ENCODE data around the gene COLGALT1. TPM values are rescaled to one million over a fixed set of nuclear protein-coding genes. Genes with fewer than 3 reads are reported as not detected.
A peak's percentile ranks its signal among the peaks of the same experiment; 100 is the strongest.
"Not testable (repeated sequence)": the region's sequence is repeated elsewhere in the genome, so short reads cannot be mapped to it uniquely, and the experiment has no call there.

COLGALT1 gene
- 25.0 and 25.5 TPM in 2 replicates for total RNA-seq (2014; rRNA removed; shearing (Covaris generic); ENCODE audit: low replicate concordance)

GRCh38 chr19:17555480-17555928 is at the start of gene COLGALT1:
TSS of gene COLGALT1 (plus strand) at chr19:17555649. CDS start at chr19:17555714, 65 bp downstream.
- Histone ChIP-seq H3K27ac (ENCODE audit: low read length) (peak within 1 kb of the TSS; percentile 32; the same call in 1 of the 2 replicates), H3K9me3 (ENCODE audit: low read length) (no peaks in the 10 kb centered on the region), H3K4me3 (ENCODE audit: low read length) (peak within 1 kb of the TSS; percentile 89), H3K4me1 (ENCODE audit: low read length) (peaks cover 13% of the 10 kb centered on the region), H3K36me3 (ENCODE audit: insufficient read depth, low read length) (no peaks in the 10 kb centered on the region), H3K79me2 (ENCODE audit: low read length) (peaks cover 20% of the 10 kb centered on the region), H3K9me2 (replicated peaks; ENCODE audit: insufficient read depth, low read length) (no peaks in the 10 kb centered on the region), H4K20me1 (ENCODE audit: insufficient read depth, low read depth, low read length) (no peaks in the 10 kb centered on the region), H3K27me3 (ENCODE audit: low read length) (no peaks in the 10 kb centered on the region), H2AFZ (ENCODE audit: low read length) (peak within 1 kb of the TSS; percentile 99), H3K9ac (ENCODE audit: low read length) (peak within 1 kb of the TSS; percentile 86), H3K4me2 (ENCODE audit: low read depth, low read length, poor library complexity, severe bottlenecking) (peak within 1 kb of the TSS; percentile 71)
- DNase-seq = peak; percentile 99

DNA sequence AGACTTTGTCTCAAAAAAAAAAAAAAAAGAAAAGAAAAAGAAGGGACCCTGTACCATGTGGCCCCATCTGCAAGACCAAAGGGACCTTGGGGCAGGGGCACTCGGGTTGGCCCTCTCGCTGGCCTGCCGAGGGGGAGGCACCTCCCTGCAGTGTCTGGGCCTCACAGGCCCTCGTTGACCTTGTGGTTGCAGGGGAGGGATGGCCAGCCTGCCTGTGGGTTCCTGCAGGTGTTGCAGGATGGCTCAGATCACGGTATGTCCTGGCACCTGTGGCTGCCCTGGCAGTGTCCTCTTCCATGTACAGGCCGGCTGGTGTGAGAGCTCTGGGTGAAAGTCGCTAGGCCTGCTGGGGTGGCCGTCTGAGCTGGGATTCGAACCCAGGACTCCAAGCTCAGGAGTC is 48.7 kb upstream of the COLGALT1 start:
- H3K79me2 ChIP-seq (ENCODE audit: low read length) = peaks cover 46% of the 10 kb centered on the region

DNA sequence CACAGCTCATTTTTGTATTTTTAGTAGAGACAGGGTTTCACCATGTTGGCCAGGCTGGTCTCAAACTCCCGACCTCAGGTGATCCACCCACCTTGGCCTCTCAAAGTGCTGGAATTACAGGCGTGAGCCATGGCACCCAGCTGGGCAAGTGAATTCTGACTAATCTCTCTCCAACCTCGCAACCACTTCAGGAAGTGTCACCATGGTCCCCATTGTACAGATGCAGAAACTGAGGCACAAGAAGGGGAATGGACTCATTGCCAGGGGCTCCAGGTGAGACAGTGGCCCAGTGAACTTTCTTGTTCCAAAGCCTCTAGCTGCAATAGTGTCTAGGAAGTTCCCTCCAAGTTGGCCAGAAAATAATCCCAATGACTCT is 46.9 kb upstream of the COLGALT1 start:
- H3K79me2 ChIP-seq (ENCODE audit: low read length) = peaks cover 60% of the 10 kb centered on the region
- H3K9ac ChIP-seq (ENCODE audit: low read length); H3K4me3 ChIP-seq (ENCODE audit: low read length); H3K36me3 ChIP-seq (ENCODE audit: insufficient read depth, low read length); H3K9me3 ChIP-seq (ENCODE audit: low read length); H4K20me1 ChIP-seq (ENCODE audit: insufficient read depth, low read depth, low read length); H2AFZ ChIP-seq (ENCODE audit: low read length); H3K27ac ChIP-seq (ENCODE audit: low read length); DNase-seq; H3K4me2 ChIP-seq (ENCODE audit: low read depth, low read length, poor library complexity, severe bottlenecking); H3K27me3 ChIP-seq (ENCODE audit: low read length); H3K9me2 ChIP-seq (replicated peaks; ENCODE audit: insufficient read depth, low read length): not testable (repeated sequence)
- H3K4me1 ChIP-seq (ENCODE audit: low read length) = peaks cover 18% of the 10 kb centered on the region

More for the DNA sequence above, 48.7 kb upstream of the COLGALT1 start:
- H3K4me1 ChIP-seq (ENCODE audit: low read length) = peaks cover 11% of the 10 kb centered on the region
- no peaks in the 10 kb centered on the region for H3K9me3 ChIP-seq (ENCODE audit: low read length)
- no peak overlapping the region for H3K4me3 ChIP-seq (ENCODE audit: low read length)
- no peaks in the 10 kb centered on the region for H4K20me1 ChIP-seq (ENCODE audit: insufficient read depth, low read depth, low read length)
- no peak for DNase-seq
- no peaks in the 10 kb centered on the region for H3K27me3 ChIP-seq (ENCODE audit: low read length)
- H2AFZ ChIP-seq (ENCODE audit: low read length) = no peak overlapping the region
- no peak overlapping the region for H3K27ac ChIP-seq (ENCODE audit: low read length)
- H3K4me2 ChIP-seq (ENCODE audit: low read depth, low read length, poor library complexity, severe bottlenecking) = no peak overlapping the region
- H3K9me2 ChIP-seq (replicated peaks; ENCODE audit: insufficient read depth, low read length) = no peaks in the 10 kb centered on the region
- no peaks in the 10 kb centered on the region for H3K36me3 ChIP-seq (ENCODE audit: insufficient read depth, low read length)
- no peak overlapping the region for H3K9ac ChIP-seq (ENCODE audit: low read length)

GRCh38 chr19:17510220-17510993 is 45.0 kb upstream of the COLGALT1 start:
- Histone ChIP-seq H3K27ac (ENCODE audit: low read length) (peak overlapping the region; percentile 84; the same call in 1 of the 2 replicates), H3K9ac (ENCODE audit: low read length) (peak overlapping the region; percentile 99), H3K79me2 (ENCODE audit: low read length) (peaks cover 68% of the 10 kb centered on the region), H3K9me2 (replicated peaks; ENCODE audit: insufficient read depth, low read length) (no peaks in the 10 kb centered on the region), H3K4me3 (ENCODE audit: low read length) (peak overlapping the region; percentile 78), H4K20me1 (ENCODE audit: insufficient read depth, low read depth, low read length) (no peaks in the 10 kb centered on the region), H3K27me3 (ENCODE audit: low read length) (no peaks in the 10 kb centered on the region), H3K4me2 (ENCODE audit: low read depth, low read length, poor library complexity, severe bottlenecking) (peak overlapping the region; percentile 76), H2AFZ (ENCODE audit: low read length) (no peak overlapping the region), H3K9me3 (ENCODE audit: low read length) (no peaks in the 10 kb centered on the region), H3K4me1 (ENCODE audit: low read length) (peaks cover 18% of the 10 kb centered on the region), H3K36me3 (ENCODE audit: insufficient read depth, low read length) (no peaks in the 10 kb centered on the region)
- DNase-seq = no peak

DNA sequence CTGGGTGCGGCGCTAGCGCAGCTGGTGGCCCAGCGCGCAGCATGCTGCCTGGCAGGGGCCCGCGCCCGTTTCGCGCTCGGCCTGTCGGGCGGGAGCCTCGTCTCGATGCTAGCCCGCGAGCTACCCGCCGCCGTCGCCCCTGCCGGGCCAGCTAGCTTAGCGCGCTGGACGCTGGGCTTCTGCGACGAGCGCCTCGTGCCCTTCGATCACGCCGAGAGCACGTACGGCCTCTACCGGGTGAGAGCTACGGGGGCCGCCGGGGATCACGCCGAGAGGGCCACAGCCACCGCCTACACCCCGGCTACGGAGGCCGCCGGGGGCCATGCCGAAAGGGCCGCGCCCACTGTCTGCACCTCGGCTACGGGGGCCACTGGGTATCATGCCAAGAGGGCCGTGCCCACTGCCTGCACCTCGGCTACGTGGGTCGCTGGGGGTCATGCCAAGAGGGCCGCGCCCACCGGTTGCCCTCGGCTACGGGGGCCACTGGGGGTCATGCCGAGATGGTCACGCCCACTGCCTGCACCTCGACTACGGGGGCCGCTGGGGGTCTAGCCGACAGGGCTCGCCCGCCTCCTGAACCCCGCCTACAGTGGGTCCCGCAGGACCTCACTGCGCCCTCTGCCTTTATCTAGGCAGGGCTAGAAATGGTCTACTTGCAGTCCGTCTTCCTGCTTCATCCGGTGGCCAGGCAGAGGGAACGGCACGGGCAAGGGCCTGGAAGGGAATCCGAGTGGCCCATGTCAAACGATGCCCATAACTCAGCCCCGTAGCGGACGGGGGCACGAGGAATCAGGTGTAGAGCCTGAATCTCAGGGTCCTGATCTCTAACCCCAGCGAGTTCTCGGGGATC is 43.5 kb upstream of the COLGALT1 start:
- Histone ChIP-seq H3K9me2 (replicated peaks; ENCODE audit: insufficient read depth, low read length) (no peaks in the 10 kb centered on the region), H3K27ac (ENCODE audit: low read length) (peak overlapping the region; percentile 84), H3K4me2 (ENCODE audit: low read depth, low read length, poor library complexity, severe bottlenecking) (peak overlapping the region; percentile 76), H3K36me3 (ENCODE audit: insufficient read depth, low read length) (peaks cover 10% of the 10 kb centered on the region), H3K9me3 (ENCODE audit: low read length) (no peaks in the 10 kb centered on the region), H3K79me2 (ENCODE audit: low read length) (peaks cover 66% of the 10 kb centered on the region), H3K4me1 (ENCODE audit: low read length) (peaks cover 18% of the 10 kb centered on the region), H3K9ac (ENCODE audit: low read length) (peak overlapping the region; percentile 99), H3K27me3 (ENCODE audit: low read length) (no peaks in the 10 kb centered on the region), H2AFZ (ENCODE audit: low read length) (no peak overlapping the region), H3K4me3 (ENCODE audit: low read length) (peak overlapping the region; percentile 78), H4K20me1 (ENCODE audit: insufficient read depth, low read depth, low read length) (no peaks in the 10 kb centered on the region)
- DNase-seq = peak; percentile 95

DNA sequence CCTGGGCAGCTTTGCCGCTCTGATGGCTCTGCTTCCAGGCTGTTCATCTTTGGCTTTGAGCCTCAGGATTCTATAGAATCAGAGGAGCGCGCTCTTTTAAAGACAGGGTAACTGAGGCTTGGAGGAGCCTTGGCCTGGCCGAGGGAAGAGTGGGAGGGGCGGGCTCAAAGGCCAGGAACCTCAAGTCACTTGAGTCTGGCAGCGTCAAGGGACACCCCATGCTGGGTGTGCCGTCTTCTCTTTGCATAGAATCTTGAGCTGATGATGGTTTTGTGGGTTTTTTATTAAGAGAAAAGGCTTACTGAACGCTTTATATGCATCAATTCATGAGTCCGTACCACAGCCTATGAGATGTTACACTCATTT is 42.9 kb upstream of the COLGALT1 start:
- Histone ChIP-seq H2AFZ (ENCODE audit: low read length) (no peak overlapping the region), H3K27ac (ENCODE audit: low read length) (peak overlapping the region; percentile 60), H3K79me2 (ENCODE audit: low read length) (peaks cover 65% of the 10 kb centered on the region), H3K9ac (ENCODE audit: low read length) (peak overlapping the region; percentile 99), H3K4me3 (ENCODE audit: low read length) (peak overlapping the region; percentile 78), H3K9me2 (replicated peaks; ENCODE audit: insufficient read depth, low read length) (no peaks in the 10 kb centered on the region), H4K20me1 (ENCODE audit: insufficient read depth, low read depth, low read length) (no peaks in the 10 kb centered on the region), H3K36me3 (ENCODE audit: insufficient read depth, low read length) (peaks cover 16% of the 10 kb centered on the region), H3K4me2 (ENCODE audit: low read depth, low read length, poor library complexity, severe bottlenecking) (peak overlapping the region; percentile 76), H3K9me3 (ENCODE audit: low read length) (peaks cover 5% of the 10 kb centered on the region), H3K4me1 (ENCODE audit: low read length) (peaks cover 18% of the 10 kb centered on the region), H3K27me3 (ENCODE audit: low read length) (no peaks in the 10 kb centered on the region)
- no peak for DNase-seq

DNA sequence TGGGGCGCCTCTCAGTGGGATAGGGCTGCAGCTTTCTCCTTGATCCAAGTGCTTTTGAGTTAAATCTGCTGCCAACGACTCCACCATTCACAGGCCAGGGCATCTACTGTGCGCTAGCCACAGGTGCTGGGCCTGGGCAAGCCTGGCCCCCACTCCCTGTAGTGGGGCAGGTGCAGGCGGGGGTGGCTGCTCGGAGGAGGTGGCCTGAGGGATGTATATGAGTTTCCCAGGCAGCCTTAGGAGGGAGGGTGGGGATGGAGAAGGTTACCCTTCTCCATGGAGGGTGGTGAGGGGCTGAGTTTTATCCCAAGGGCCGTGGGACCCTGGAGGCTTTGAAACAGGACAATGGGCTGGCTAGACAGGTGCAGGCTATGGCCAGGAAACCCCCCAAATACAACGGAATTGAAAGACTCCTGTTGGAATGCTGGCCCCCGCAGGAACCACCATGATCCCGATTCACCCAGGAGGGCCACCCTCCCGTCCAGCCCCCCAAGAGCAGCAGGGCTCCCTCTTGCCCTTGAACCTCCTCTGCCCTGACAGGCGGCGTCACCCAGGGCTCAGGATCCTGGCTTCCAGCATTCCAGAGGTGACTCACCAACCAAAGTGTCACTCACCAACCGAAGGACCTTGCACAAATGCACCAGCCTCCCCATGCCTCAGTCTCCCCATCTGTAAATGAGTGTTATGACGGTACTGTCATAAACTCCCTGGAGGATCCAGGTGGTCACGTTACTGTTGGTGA is 39.9 kb upstream of the COLGALT1 start:
- H3K27ac ChIP-seq (ENCODE audit: low read length) = no peak overlapping the region
- DNase-seq = no peak
- H2AFZ ChIP-seq (ENCODE audit: low read length) = no peak overlapping the region
- H3K4me2 ChIP-seq (ENCODE audit: low read depth, low read length, poor library complexity, severe bottlenecking) = no peak overlapping the region
- H3K4me3 ChIP-seq (ENCODE audit: low read length) = no peak overlapping the region
- H3K9ac ChIP-seq (ENCODE audit: low read length) = no peak overlapping the region
- peaks cover 9% of the 10 kb centered on the region for H3K4me1 ChIP-seq (ENCODE audit: low read length)
- no peaks in the 10 kb centered on the region for H4K20me1 ChIP-seq (ENCODE audit: insufficient read depth, low read depth, low read length)
- H3K9me3 ChIP-seq (ENCODE audit: low read length) = peaks cover 7% of the 10 kb centered on the region
- peaks cover 36% of the 10 kb centered on the region for H3K79me2 ChIP-seq (ENCODE audit: low read length)
- no peaks in the 10 kb centered on the region for H3K9me2 ChIP-seq (replicated peaks; ENCODE audit: insufficient read depth, low read length)
- H3K27me3 ChIP-seq (ENCODE audit: low read length) = no peaks in the 10 kb centered on the region
- H3K36me3 ChIP-seq (ENCODE audit: insufficient read depth, low read length) = peaks cover 22% of the 10 kb centered on the region

Measured in Karpas-422 (cell line).